ENCODE measurements around the gene C6orf120. TPM values are rescaled to one million over a fixed set of nuclear protein-coding genes. Genes with fewer than 3 reads are reported as not detected.
A peak's percentile ranks its signal among the peaks of the same experiment; 100 is the strongest.

C6orf120 gene
- total and polyA plus RNA-seq, 2 of the 13 experiments (the other 11 are each of a cell fraction or from before 2014, with no cell fraction given) = 21.7 to 29.9 TPM

DNA sequence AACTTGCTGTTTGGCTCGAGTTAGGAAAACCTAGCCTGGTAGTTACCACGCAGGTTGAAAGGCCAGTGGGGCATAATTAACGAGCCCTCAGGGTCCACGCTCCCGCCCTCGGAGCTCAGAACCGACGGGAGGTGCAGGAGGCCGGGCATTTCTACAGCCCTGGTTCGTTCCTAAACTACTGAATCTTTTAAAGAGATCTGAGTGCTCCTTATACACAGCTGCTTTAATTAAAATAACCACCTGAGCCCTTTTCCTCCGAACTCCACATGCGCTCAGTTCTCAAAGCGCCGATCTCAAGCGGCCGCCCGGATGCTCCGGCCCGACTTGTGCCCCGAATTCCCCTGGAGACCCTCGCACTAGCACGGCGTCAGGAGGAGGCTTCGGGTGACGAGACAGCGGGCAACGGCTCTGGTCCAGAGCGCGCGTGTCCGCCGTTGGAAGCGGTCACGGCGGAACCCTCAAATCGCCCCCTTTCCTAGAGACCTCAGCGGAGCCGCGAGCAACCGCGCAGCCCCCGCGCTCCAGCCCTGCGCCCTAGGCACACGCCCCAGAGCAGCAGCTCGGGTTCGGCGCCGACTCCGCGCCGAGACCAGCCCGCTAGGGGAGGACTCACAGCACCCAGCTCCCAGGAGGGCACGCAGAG is 494 bp upstream of the C6orf120 start (continued):
- no peak; the same call in 1 of the 2 replicates for TF ChIP-seq MYPOP (CRISPR knock-in tag; IDR thresholded peaks at IDR 0.05)
- no peak for TF ChIP-seq ZNF75D (CRISPR knock-in tag; IDR thresholded peaks at IDR 0.05; ENCODE audit: borderline replicate concordance)
- no peak; the same call in 1 of the 2 replicates for TF ChIP-seq ZBTB8A (CRISPR knock-in tag; IDR thresholded peaks at IDR 0.05; ENCODE audit: borderline replicate concordance, low read depth)
- TF ChIP-seq FLYWCH1 (CRISPR knock-in tag; IDR thresholded peaks at IDR 0.05) = 0 out of 2 replicates have a peak, but pooled peaks have one; percentile 28
- no peak for TF ChIP-seq CHCHD3 (CRISPR knock-in tag; IDR thresholded peaks at IDR 0.05)
- TF ChIP-seq ZNF251 (CRISPR knock-in tag; IDR thresholded peaks at IDR 0.05) = no peak; the same call in 1 of the 2 replicates
- TF ChIP-seq AFF4 (CRISPR knock-in tag; IDR thresholded peaks at IDR 0.05) = no peak; the same call in 1 of the 2 replicates
- TF ChIP-seq, protein P1, sequence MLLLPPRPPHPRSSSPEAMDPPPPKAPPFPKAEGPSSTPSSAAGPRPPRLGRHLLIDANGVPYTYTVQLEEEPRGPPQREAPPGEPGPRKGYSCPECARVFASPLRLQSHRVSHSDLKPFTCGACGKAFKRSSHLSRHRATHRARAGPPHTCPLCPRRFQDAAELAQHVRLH (CRISPR knock-in tag; IDR thresholded peaks at IDR 0.05; ENCODE audit: borderline replicate concordance, low read depth) = no peak
- no peak for TF ChIP-seq ZBTB26 (CRISPR knock-in tag; IDR thresholded peaks at IDR 0.05; ENCODE audit: borderline replicate concordance)
- no peak for TF ChIP-seq ZNF10 (CRISPR knock-in tag; IDR thresholded peaks at IDR 0.05; ENCODE audit: borderline replicate concordance, low read depth)
- TF ChIP-seq, protein P2, sequence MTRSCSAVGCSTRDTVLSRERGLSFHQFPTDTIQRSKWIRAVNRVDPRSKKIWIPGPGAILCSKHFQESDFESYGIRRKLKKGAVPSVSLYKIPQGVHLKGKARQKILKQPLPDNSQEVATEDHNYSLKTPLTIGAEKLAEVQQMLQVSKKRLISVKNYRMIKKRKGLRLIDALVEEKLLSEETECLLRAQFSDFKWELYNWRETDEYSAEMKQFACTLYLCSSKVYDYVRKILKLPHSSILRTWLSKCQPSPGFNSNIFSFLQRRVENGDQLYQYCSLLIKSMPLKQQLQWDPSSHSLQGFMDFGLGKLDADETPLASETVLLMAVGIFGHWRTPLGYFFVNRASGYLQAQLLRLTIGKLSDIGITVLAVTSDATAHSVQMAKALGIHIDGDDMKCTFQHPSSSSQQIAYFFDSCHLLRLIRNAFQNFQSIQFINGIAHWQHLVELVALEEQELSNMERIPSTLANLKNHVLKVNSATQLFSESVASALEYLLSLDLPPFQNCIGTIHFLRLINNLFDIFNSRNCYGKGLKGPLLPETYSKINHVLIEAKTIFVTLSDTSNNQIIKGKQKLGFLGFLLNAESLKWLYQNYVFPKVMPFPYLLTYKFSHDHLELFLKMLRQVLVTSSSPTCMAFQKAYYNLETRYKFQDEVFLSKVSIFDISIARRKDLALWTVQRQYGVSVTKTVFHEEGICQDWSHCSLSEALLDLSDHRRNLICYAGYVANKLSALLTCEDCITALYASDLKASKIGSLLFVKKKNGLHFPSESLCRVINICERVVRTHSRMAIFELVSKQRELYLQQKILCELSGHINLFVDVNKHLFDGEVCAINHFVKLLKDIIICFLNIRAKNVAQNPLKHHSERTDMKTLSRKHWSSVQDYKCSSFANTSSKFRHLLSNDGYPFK (CRISPR knock-in tag; IDR thresholded peaks at IDR 0.05; ENCODE audit: borderline replicate concordance) = no peak; the same call in 1 of the 2 replicates
- no peak for TF ChIP-seq KAT8 (CRISPR knock-in tag; IDR thresholded peaks at IDR 0.05)
- 0 out of 2 replicates have a peak, but pooled peaks have one; percentile 85 for TF ChIP-seq KLF15 (CRISPR knock-in tag; IDR thresholded peaks at IDR 0.05; ENCODE audit: borderline replicate concordance)
- TF ChIP-seq BRCA1 (CRISPR knock-in tag; IDR thresholded peaks at IDR 0.05) = no peak
- TF ChIP-seq, protein P3, sequence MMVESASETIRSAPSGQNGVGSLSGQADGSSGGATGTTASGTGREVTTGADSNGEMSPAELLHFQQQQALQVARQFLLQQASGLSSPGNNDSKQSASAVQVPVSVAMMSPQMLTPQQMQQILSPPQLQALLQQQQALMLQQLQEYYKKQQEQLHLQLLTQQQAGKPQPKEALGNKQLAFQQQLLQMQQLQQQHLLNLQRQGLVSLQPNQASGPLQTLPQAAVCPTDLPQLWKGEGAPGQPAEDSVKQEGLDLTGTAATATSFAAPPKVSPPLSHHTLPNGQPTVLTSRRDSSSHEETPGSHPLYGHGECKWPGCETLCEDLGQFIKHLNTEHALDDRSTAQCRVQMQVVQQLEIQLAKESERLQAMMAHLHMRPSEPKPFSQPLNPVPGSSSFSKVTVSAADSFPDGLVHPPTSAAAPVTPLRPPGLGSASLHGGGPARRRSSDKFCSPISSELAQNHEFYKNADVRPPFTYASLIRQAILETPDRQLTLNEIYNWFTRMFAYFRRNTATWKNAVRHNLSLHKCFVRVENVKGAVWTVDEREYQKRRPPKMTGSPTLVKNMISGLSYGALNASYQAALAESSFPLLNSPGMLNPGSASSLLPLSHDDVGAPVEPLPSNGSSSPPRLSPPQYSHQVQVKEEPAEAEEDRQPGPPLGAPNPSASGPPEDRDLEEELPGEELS (CRISPR knock-in tag; IDR thresholded peaks at IDR 0.05) = no peak
